ENCODE data around the gene HRH2. TPM values are rescaled to one million over a fixed set of nuclear protein-coding genes. Genes with fewer than 3 reads are reported as not detected.
A peak's percentile ranks its signal among the peaks of the same experiment; 100 is the strongest.

HRH2 gene
- total RNA-seq, 1 experiment from 2014 or later = 3.3 TPM

DNA sequence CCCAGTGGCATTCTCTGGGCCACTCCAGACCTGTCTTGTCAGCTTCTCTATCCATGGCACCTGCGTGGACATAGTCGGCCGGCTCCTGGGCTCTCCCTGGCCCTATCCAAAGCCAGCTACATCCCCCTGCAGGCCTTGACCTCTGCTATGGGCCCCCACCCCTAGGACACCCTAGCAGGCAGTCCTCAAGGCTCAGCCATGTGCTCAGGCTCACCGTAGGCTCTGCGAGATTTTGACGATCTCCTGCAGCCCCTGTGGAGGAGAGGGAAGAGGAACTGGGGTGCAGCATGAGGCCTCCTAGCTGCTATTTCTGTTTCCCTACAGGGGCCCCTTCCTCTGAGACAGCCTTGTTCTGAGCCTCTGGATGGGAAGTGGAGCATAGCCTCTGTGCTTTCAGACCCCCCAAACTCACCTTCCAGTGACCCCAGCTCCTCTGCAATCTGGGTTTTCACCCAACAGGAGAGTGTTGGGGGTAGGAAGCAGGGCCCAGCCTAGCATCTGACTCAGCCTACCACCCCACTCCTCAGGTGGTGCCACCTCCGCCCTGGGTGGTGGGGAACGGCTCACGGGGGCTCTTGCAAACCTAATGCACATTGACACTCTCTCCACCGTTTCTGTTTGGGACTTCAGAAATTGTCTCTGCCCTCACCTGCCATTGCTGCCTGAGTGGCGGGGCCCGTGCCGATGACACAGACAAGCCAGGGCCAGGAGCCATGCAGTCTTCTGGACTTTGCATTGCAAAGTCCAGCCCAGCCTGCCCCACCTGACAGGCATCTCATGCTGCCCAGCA lies 36.7 kb downstream of the HRH2 start:
- H2BK20ac ChIP-seq (ENCODE audit: low read depth, low read length, poor library complexity, severe bottlenecking) = no peak overlapping the region
- H3K27ac Mint-ChIP-seq = peak overlapping the region in 2 of 3 experiments; percentile 57 to 66; a peak in 2 of 7 replicates
- TF ChIP-seq, protein P1, sequence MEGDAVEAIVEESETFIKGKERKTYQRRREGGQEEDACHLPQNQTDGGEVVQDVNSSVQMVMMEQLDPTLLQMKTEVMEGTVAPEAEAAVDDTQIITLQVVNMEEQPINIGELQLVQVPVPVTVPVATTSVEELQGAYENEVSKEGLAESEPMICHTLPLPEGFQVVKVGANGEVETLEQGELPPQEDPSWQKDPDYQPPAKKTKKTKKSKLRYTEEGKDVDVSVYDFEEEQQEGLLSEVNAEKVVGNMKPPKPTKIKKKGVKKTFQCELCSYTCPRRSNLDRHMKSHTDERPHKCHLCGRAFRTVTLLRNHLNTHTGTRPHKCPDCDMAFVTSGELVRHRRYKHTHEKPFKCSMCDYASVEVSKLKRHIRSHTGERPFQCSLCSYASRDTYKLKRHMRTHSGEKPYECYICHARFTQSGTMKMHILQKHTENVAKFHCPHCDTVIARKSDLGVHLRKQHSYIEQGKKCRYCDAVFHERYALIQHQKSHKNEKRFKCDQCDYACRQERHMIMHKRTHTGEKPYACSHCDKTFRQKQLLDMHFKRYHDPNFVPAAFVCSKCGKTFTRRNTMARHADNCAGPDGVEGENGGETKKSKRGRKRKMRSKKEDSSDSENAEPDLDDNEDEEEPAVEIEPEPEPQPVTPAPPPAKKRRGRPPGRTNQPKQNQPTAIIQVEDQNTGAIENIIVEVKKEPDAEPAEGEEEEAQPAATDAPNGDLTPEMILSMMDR (conservative IDR thresholded peaks at IDR 0.05) = no peak
- no peak overlapping the region for H4K5ac ChIP-seq (ENCODE audit: insufficient read length, low read depth, low read length)
- WGBS (ENCODE audit: extremely low coverage, insufficient read length, low lambda C conversion rate) = no CpG with 5 or more reads among the region's 13 CpGs
- H3K9ac ChIP-seq (ENCODE audit: extremely low read depth, insufficient read length, low read length) = no peak overlapping the region
- no peak overlapping the region for H3K56ac ChIP-seq (ENCODE audit: insufficient read length, low read depth, low read length)
- H3K14ac ChIP-seq (ENCODE audit: insufficient read depth, low read length) = no peak overlapping the region
- no peak overlapping the region for H3K18ac ChIP-seq (ENCODE audit: insufficient read length, low read depth, low read length)
- H2BK15ac ChIP-seq (ENCODE audit: low read depth, low read length) = no peak overlapping the region
- no peak overlapping the region for H3K4me2 ChIP-seq (ENCODE audit: insufficient read depth, insufficient read length, low read length)
- H4K91ac ChIP-seq (ENCODE audit: insufficient read length, low read depth, low read length) = no peak overlapping the region
- H2BK12ac ChIP-seq (ENCODE audit: insufficient read length, low read depth, low read length) = no peak overlapping the region
- no peak overlapping the region for H3K4ac ChIP-seq (ENCODE audit: low read depth, low read length)
- H3K4me3 Mint-ChIP-seq = no peak overlapping the region
- H3K27me3 ChIP-seq (ENCODE audit: insufficient read depth, low read length) = no peaks in the 10 kb centered on the region
- H3K36me3 Mint-ChIP-seq (ENCODE audit: insufficient read depth in 1 of 3, low read depth in 3 of 3) = 0 out of 7 replicates have a peak, but pooled peaks cover 0 to 2% (median 0%) of the 10 kb centered on the region in 3 experiments
- no peaks in the 10 kb centered on the region for H4K20me1 ChIP-seq (ENCODE audit: control insufficient read depth, insufficient read depth, insufficient read length)
- no peaks in the 10 kb centered on the region for H3K79me1 ChIP-seq (ENCODE audit: insufficient read depth, low read depth, low read length, poor library complexity, severe bottlenecking)
- DNase-seq = no peak
- H3K27ac ChIP-seq (ENCODE audit: insufficient read length, low read depth, low read length) = no peak overlapping the region
- H2AFZ ChIP-seq (ENCODE audit: low read length) = no peak overlapping the region
- H3K9me3 ChIP-seq (ENCODE audit: control insufficient read depth, low read depth, low read length) = no peaks in the 10 kb centered on the region
- H3K79me2 ChIP-seq (ENCODE audit: insufficient read depth, low read length) = no peaks in the 10 kb centered on the region
- H3K23ac ChIP-seq (ENCODE audit: insufficient read length, low read depth, low read length) = no peak overlapping the region
- peaks cover 2% of the 10 kb centered on the region for H3K27me3 Mint-ChIP-seq (ENCODE audit: low read depth)
- H2AK5ac ChIP-seq (ENCODE audit: insufficient read length, low read length) = no peak overlapping the region
- no peaks in the 10 kb centered on the region for H3K9me3 Mint-ChIP-seq
- H2BK5ac ChIP-seq (ENCODE audit: insufficient read length, low read length) = no peak overlapping the region
- H4K8ac ChIP-seq (replicated peaks; ENCODE audit: insufficient read length, low read depth, low read length) = no peak overlapping the region
- H3T11ph ChIP-seq (ENCODE audit: low read length) = no peak overlapping the region
- peaks cover 3% of the 10 kb centered on the region; the same call in 1 of the 2 replicates for H3K4me1 ChIP-seq (ENCODE audit: insufficient read depth, low read length)
- H2BK120ac ChIP-seq (ENCODE audit: low read depth, low read length, poor library complexity, severe bottlenecking) = no peak overlapping the region
- H3K4me1 Mint-ChIP-seq = peaks cover 27 to 36% of the 10 kb centered on the region in 2 experiments
- no peaks in the 10 kb centered on the region for H3K23me2 ChIP-seq (ENCODE audit: insufficient read length, low read depth, low read length, poor library complexity, severe bottlenecking)
